Stimulated activated CD8-positive, alpha-beta memory T cell treated with anti-CD3 and anti-CD28 coated beads, Interleukin-12 subunit alpha, Interleukin-12 subunit beta, amount 100 ng/mL, for 4 hours (primary cell): Measurements from ENCODE around the gene KIF5B.

ENCODE experiments used
- DNase-seq: peaks from one replicate; pipeline ENCODE4 v3.0.0-alpha.2; 2020; ENCODE audit warnings: low read depth

KIF5B gene

DNA sequence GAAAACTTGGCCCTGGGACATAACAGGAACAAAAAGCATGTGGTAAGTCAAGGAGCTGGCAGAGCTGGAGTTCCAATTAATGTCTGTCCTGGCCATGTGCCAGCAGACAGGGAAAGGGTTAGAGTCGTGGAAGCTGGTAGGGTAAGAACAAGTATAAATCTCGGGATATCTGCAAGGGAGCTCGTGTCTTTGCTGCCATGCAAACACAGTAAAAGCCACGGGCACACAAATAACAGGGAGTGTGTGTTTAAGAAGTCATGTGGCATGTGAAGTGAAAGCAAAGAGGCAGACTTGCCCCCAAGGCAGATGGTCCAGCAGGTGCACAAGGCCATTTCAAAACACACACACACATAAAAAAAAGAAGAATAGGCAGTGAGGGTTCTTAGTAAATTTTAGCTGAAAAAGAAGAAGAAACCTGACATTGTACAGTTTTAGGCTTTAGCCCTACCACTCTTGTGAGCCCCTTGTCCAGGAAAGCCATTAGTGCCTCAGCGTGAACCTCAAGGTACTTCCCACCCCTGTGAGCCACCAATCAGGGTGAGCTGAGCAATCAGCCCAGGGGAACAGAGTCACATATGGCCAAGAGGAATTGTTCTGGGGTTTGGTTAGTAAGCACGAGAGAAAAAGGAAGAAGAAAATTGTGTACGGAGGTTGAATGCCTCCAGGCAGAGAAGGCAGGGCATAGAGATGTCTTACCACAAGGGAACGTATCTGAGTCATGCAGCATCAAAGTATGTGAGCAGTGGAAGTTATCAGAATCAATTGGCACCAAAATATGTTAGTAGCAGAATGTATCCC lies 94.7 kb downstream of the KIF5B start:
- no peak for DNase-seq

DNA sequence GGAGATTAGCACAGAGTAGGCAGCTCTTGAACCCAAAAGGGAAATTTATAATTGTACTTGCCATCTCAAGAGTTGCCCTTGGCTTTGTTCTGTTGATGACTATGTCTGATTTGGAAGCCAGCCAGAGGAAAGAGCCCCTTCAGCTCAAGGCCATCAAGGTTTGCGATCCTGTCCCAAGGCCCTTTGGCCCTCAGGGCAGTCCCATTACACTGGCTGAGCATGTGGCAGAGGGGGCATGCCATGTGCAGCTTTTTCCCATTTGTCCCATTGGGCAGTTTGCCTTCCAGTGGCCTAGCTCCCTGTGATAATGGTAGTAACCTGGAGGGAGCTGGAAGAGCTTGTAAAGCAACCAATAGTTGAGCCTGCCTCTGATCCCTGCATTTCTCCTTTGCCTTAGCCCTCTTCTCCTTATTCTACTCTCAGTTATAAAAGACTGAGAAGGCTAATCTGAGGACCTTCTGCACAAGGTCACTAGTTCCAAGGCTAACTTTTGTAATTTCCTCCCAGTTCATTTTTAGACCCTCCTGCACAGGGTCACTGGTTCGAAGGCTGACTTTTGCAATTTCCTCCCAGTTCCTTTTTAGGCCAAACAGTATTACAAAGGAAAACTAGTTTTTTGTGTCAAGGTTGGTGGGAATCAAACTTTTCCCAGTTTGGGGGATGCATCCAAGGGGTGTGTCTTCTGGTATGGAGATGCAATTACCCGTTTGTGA lies 96.6 kb downstream of the KIF5B start:
- no peak for DNase-seq
